Peyer's patch (tissue), 4 donors: ENCODE data around the gene OR5I1. TPM values are rescaled to one million over a fixed set of nuclear protein-coding genes. Genes with fewer than 3 reads are reported as not detected.
A peak's percentile ranks its signal among the peaks of the same experiment; 100 is the strongest.

ENCODE experiments used
- DNase-seq, 3 donors: peaks; one replicate each; pipeline ENCODE4 v3.0.0-alpha.2; 2017 to 2019
- H3K27ac ChIP-seq, 4 donors: fragments of 200-600 bp; sonication (generic); one replicate each; pipeline ENCODE4 v1.5.1; 2016 to 2019
- H3K27me3 ChIP-seq, 2 donors: fragments of 200-600 bp; sonication (generic); one replicate each; pipeline ENCODE4 v1.5.1; 2019
- H3K36me3 ChIP-seq, 3 donors: fragments of 200-600 bp; sonication (generic); one replicate each; pipeline ENCODE4 v1.5.1; 2016 to 2019
- H3K4me1 ChIP-seq, 4 donors: fragments of 200-600 bp; sonication (generic); one replicate each; pipeline ENCODE4 v1.5.1; 2016 to 2019
- H3K4me3 ChIP-seq, 4 donors: fragments of 200-600 bp; sonication (generic); 1 replicate in 3 of 4; 2 replicates in 1 of 4; pipeline ENCODE4 v1.5.1; 2016 to 2019; ENCODE audit warnings: mild to moderate bottlenecking in 1 of 4
- H3K9me3 ChIP-seq, 4 donors: fragments of 200-600 bp; sonication (generic); one replicate each; pipeline ENCODE4 v1.5.1; 2016 to 2019; ENCODE audit warnings: mild to moderate bottlenecking in 1 of 4
- CTCF ChIP-seq, 6 experiments: fragments of 450-650 bp in 4 of 6; fragments of 200-600 bp in 2 of 6; sonication (generic) in 1 of 6; IDR thresholded peaks; one replicate each; pipeline ENCODE4 v1.5.1; 2017 to 2019; ENCODE audit warnings: antibody characterized with exemption in 6 of 6, mild to moderate bottlenecking in 3 of 6, moderate library complexity in 1 of 6
- POLR2A ChIP-seq, 2 donors: fragments of 450-650 bp; IDR thresholded peaks; one replicate each; pipeline ENCODE4 v1.5.1; 2017; ENCODE audit warnings: antibody characterized with exemption in 2 of 2, mild to moderate bottlenecking in 2 of 2, moderate library complexity in 2 of 2
- total RNA-seq, 4 donors: library from RNA; depleted of rRNA; stranded (reverse); fragments of >200 nt; gene quantifications; one replicate each; pipeline ENCODE4 v1.1.0, GENCODE V29; 2016

The OR5I1 gene
- total RNA-seq, 4 donors from 2014 or later = not detected

GRCh38 chr11:55949330-55949729 lies 13.1 kb upstream of the OR5I1 start:
- Histone ChIP-seq H3K4me3 (no peak overlapping the region), H3K27me3 (no peaks in the 10 kb centered on the region), H3K9me3 (no peaks in the 10 kb centered on the region), H3K4me1 (no peaks in the 10 kb centered on the region), H3K36me3 (no peaks in the 10 kb centered on the region), H3K27ac (no peak overlapping the region)
- DNase-seq = no peak
- TF ChIP-seq POLR2A (IDR thresholded peaks at IDR 0.05) = no peak
- no peak for TF ChIP-seq CTCF (IDR thresholded peaks at IDR 0.05)

GRCh38 chr11:55942785-55943392 lies 6.7 kb upstream of the OR5I1 start:
- TF ChIP-seq POLR2A (IDR thresholded peaks at IDR 0.05) (no peak), CTCF (IDR thresholded peaks at IDR 0.05) (peak in 3 of 6 experiments; percentile 26 to 34 (median 31))
- no peak for DNase-seq
- no peak overlapping the region for H3K27ac ChIP-seq

GRCh38 chr11:55920537-55920936 lies 15.7 kb downstream of the OR5I1 start:
- H3K27ac ChIP-seq = no peak overlapping the region
- no peak overlapping the region for H3K4me3 ChIP-seq
- H3K36me3 ChIP-seq = no peaks in the 10 kb centered on the region
- DNase-seq = no peak
- H3K27me3 ChIP-seq = no peaks in the 10 kb centered on the region
- no peaks in the 10 kb centered on the region for H3K4me1 ChIP-seq
- TF ChIP-seq CTCF (IDR thresholded peaks at IDR 0.05) = no peak
- no peak for TF ChIP-seq POLR2A (IDR thresholded peaks at IDR 0.05)
- H3K9me3 ChIP-seq = no peaks in the 10 kb centered on the region

More at GRCh38 chr11:55942785-55943392, 6.7 kb upstream of the OR5I1 start:
- Histone ChIP-seq H3K27me3 (no peaks in the 10 kb centered on the region), H3K9me3 (no peaks in the 10 kb centered on the region), H3K4me3 (no peak overlapping the region), H3K36me3 (no peaks in the 10 kb centered on the region), H3K4me1 (no peaks in the 10 kb centered on the region)

- no peak for DNase-seq
- Histone ChIP-seq H3K27me3 (no peaks in the 10 kb centered on the region), H3K9me3 (no peaks in the 10 kb centered on the region)
These were observed 21.7 kb downstream of the OR5I1 start, which contains the start of gene OR5W2 for GRCh38 chr11:55914482-55914881. OR5W2 (minus strand) TSS chr11:55914582; CDS start chr11:55914582, 0 bp downstream.

GRCh38 chr11:55902308-55902707 lies 33.9 kb downstream of the OR5I1 start:
- Histone ChIP-seq H3K27ac (no peak overlapping the region), H3K4me1 (no peaks in the 10 kb centered on the region), H3K36me3 (no peaks in the 10 kb centered on the region), H3K9me3 (no peaks in the 10 kb centered on the region), H3K27me3 (no peaks in the 10 kb centered on the region), H3K4me3 (no peak overlapping the region)
- no peak for TF ChIP-seq CTCF (IDR thresholded peaks at IDR 0.05)
- no peak for TF ChIP-seq POLR2A (IDR thresholded peaks at IDR 0.05)
- DNase-seq = no peak

More at GRCh38 chr11:55914482-55914881, 21.7 kb downstream of the OR5I1 start, which contains the start of gene OR5W2:
- no peaks in the 10 kb centered on the region for H3K36me3 ChIP-seq
- no peaks in the 10 kb centered on the region for H3K4me1 ChIP-seq
- H3K27ac ChIP-seq = no peak within 1 kb of the TSS
- TF ChIP-seq CTCF (IDR thresholded peaks at IDR 0.05) = no peak
- no peak for TF ChIP-seq POLR2A (IDR thresholded peaks at IDR 0.05)
- H3K4me3 ChIP-seq = no peak within 1 kb of the TSS
